ENCODE results near the gene ATG2B.

Gene ATG2B

DNA sequence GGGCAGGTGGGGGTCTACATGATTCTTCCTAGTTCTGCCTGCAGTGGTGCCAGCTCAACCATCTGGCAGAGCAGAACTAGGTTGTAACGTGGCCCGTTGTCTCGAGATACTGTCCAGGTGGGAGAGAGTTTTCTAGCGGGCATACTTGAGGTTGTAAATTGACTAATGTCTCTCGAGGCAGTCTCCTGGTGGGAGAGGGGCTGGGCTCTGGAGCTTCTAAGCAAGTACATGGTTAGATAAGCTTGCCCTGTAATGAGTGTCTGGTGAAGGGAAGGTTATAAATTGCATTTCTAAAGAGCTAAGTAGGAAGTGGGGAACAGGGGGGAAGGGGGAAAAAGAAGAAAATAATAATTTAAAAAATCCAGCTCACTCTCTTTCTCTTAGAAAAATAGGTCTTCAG, 89.0 kb downstream of the ATG2B start:
- no peak for DNase-seq (ENCODE audit: low read depth in 2 of 2, low spot score in 1 of 2)

DNA sequence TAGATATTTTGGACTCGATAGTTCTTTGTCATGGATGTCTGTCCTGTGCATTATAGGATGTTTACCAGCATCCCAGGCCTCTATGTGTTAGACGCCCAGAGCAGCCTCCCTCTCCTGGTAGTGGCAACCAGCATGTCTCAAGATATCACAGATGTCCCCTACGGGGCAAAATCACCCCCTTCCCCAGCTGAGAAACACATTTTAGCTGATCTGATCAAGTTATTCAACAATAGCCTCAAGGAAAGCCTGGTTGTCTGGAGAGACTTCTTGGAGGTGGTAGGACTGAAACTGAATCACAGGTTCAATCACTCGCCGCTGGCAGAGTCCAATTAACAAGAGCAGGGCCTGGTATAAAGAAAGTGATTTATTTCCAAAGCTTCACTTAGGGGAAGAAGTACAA, 89.5 kb downstream of the ATG2B start:
- DNase-seq (ENCODE audit: low read depth in 2 of 2, low spot score in 1 of 2), result no peak

DNA sequence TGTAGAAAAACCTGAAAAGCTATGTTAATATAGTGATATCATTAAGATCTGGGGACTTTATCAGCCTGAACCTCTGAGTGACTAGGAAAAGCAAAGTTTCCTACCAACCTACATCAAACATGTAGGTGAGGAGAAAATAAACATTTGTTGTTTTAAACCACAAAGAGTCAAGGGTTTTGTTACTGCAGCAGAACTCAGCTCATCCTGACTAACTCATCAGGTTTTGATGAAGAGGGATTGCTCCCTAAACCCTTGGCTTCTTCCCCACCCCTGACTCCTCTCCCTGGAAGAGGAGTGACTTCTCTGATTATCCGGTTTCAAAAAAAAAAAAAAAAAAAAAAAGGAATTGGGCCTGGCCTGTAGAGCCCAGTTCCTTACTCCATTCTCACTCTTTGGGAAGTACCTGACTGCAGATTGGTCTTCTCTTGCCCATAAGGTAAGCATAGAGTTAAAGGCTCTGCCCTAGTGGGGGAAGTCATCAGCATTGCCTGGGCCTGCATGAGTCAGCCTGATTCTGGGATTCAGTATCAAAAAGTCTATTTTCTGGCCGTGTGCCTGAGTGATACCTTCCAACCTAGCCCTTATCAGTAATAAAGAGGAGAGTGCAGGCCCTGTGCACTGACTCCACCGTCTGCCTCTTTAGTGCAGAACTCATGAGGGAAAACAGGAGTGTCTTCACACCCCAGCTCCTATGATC, 90.2 kb downstream of the ATG2B start:
- DNase-seq (ENCODE audit: low read depth in 2 of 2, low spot score in 1 of 2), result no peak

DNA sequence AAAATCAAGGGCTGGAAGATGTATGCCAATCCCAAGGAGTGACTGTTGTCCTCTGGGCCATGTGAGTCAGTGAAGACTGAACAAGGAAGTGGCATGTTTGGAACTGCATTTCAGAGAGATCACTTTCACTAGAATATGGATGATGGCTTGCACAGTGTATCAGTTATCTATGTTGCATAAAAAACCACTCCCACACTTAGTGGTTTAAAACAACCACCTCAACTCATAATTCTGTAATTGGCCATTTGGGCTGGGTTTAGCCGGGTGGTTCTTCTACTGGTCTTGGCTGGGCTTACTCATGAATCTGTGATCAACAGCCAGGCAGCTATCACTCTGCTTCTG, 91.7 kb downstream of the ATG2B start:
- no peak for DNase-seq (ENCODE audit: low read depth in 2 of 2, low spot score in 1 of 2)

DNA sequence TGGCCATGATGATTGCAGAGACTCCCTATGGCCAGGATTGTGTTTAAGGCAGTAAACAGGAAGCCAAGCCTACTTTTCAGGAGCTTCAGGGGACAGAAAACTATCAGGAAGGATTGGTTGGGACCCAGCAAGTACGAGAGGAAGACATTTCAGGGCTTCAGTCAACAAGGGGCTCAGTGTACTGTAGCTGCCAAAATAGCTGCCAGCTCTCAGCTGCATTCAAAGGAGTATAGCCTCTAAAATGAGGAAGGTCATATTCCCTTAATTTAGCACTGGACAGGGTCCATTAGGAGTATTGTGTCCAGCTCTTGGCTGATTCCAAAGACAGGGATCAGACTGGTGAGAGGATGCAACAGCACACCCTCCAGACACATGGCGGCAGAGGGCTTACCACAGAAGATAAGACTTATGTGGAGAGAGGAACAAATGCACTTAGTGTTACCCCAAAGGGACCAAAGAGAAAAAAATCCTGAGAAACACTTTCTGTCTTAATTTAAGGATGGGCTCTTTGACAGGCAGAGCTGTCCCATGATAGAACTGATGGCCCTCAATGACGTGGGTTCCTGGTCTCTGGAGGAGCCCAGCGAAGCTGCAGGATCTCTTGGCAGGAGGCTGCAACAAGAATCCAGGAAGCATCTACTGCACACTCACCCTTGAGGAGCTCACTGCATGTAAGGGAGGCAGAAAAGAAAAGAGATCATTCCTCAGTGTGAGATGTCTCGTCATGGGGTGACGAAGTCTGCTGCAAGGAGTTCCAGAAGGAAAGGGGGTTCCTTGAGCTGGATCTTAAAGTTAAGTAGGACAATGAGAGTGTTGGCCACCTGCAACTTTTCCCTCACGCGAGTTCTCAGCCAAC, 92.3 kb downstream of the ATG2B start:
- DNase-seq (ENCODE audit: low read depth in 2 of 2, low spot score in 1 of 2), result no peak

DNA sequence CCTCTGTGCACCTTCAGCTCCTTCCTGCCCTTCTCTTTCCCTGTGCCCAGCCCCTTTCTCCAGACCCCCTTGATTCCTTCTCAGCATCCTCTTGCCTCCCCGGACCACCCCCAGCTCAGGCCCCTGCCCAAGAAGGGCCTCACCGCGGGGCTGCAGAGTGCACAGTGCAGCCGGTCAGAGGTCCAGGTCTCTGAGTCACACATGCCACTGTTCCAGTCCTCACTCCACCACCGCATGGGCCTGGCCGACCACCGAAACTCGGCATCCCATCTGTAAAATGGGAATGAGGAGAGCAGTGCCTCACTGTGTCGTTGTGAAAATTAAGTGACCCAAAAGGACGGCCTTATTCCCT, 93.8 kb downstream of the ATG2B start:
- no peak for DNase-seq (ENCODE audit: low read depth in 2 of 2, low spot score in 1 of 2)

DNA sequence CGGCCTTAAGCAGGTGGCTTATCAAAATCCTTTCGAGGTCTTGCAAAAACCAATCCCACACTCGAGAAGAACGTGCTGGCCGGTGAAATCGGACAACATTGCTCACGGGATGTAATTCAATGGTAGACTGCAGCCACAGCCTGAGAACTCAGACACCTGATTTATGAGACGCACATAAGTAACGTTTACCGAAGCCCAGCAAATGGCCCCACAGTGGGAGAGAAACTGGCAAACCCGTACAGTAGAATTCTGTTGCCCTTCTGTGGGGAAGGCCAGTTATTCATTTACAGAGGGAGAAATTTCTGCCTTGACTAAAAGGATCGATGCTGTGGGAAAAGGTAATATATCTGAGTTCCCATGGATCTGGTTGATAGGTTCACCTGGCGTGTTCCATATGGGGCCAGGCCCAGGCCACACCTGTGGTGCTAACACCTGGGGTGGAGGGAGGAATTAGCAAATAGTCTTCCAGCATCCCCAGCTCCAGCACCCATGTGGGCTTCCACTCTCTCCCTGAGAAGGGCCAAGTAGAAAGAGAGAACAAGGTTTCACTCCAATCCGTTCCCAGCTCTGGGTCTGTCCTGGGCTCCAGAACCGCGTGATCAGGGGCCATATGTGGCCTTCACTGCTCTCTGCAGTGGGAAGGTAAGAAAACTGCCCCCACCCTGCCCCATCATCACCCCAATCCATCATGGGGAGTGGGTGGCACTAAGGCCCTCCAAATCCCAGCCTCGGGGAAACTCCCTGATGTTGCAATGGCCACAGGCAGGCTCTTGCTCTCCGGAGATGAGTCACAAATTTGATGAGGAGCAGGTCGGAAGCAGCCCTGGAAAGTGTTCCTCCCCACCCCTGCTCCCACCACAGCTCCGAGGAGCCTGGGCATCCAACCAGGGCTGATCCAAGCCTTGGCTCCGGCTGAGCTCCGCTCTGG, 94.4 kb downstream of the ATG2B start:
- no peak for DNase-seq (ENCODE audit: low read depth in 2 of 2, low spot score in 1 of 2)

DNA sequence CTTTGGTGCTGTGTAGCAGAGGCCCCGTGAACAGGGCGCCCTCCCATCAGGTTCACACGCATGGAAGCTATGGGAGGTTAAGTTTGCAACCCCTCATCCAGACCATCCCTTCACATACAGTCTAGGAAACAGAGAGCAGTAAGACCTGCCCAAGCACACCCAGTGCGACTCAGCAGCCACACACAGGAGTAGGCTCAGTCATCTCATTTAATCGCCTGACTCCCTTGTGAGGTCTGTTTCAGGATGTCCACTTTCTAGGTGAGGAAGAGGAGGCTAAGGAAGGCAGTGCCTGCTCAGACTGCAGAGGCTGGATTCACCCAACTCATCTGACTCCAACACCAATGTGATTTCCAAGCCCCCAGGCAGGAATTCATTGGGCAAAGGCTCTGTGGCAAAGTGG, 95.2 kb downstream of the ATG2B start:
- DNase-seq (ENCODE audit: low read depth in 2 of 2, low spot score in 1 of 2), result no peak

DNA sequence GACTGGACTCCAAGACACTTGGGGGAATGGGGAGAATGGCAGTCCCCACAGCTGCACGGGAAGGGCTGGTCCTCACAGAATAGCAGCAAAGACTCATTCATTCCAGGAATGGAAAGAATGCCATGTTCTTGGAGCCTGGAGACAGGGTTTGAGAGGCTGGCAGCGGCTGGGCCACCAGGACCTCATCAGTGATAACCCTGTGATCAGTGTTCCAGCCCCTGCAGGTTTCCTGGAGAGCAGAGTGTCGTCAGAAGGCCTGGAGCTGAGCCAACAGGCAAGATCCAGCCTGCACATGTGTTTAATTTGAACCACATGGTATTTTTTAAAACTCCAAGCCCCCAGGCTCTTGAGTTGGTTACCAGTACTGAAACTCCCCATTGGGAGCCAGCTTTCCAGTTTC, 95.8 kb downstream of the ATG2B start:
- no peak for DNase-seq (ENCODE audit: low read depth in 2 of 2, low spot score in 1 of 2)

DNA sequence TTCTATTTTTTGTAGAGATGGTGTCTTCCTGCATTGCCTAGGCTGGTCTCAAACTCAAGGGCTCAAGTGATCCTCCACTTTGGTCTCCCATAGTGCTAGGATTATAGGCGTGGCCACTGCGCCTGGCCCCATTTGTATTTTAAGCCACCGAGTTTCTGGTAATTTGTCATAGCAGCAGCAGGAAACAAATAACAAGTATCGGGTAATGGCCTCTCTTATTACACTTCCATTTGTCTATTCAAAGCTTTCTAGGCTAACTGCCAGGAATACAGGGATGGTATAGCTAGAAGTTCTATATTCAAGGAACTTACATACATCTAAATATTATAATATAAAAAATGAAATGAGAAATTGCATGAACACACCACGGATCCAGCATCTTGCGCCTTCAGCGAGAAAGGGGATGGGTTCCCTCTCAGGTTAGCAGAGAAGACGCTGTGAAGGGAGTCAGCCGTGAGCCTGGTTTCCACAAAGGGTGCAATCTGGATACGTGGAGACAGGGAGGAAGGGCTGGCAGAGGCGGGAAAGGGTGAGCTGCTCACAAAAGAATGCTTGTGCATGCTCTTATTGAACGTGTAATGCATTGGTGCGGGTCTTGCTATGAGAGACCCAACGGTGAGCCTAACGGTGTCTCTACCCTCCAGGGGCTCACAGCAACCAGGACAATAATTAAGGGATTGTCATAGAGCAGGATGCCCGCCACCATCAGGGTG, 97.6 kb downstream of the ATG2B start:
- DNase-seq (ENCODE audit: low read depth in 2 of 2, low spot score in 1 of 2), result no peak

DNA sequence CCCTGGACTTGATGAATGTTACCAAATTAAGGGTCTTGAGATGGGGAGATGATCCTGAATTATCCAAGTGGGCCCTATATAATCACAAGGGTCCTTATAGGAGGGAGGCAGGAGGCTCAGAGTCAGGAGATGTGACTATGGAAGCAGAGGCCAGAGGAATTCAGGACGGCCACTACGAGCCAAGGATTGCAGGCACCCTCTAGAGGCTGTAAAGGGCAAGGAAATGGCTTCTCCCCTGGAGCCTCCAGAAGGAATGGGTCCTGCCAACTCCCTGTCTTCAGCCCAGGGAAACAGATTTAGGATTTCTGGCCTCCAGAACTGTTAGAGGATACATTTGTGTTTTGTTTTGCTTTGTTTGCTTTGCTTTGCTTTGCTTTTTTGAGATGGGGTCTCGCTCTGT, 98.3 kb downstream of the ATG2B start:
- DNase-seq (ENCODE audit: low read depth in 2 of 2, low spot score in 1 of 2), result no peak

DNA sequence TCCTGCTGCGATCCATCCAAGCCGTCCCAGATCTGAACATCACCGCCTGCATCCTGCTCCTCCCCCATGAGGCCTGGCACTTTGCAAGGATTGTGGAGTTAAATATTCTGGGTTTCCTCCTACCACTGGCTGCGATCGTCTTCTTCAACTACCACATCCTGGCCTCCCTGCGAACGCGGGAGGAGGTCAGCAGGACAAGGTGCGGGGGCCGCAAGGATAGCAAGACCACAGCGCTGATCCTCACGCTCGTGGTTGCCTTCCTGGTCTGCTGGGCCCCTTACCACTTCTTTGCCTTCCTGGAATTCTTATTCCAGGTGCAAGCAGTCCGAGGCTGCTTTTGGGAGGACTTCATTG, 99.0 kb downstream of the ATG2B start:
- no peak for DNase-seq (ENCODE audit: low read depth in 2 of 2, low spot score in 1 of 2)

DNA sequence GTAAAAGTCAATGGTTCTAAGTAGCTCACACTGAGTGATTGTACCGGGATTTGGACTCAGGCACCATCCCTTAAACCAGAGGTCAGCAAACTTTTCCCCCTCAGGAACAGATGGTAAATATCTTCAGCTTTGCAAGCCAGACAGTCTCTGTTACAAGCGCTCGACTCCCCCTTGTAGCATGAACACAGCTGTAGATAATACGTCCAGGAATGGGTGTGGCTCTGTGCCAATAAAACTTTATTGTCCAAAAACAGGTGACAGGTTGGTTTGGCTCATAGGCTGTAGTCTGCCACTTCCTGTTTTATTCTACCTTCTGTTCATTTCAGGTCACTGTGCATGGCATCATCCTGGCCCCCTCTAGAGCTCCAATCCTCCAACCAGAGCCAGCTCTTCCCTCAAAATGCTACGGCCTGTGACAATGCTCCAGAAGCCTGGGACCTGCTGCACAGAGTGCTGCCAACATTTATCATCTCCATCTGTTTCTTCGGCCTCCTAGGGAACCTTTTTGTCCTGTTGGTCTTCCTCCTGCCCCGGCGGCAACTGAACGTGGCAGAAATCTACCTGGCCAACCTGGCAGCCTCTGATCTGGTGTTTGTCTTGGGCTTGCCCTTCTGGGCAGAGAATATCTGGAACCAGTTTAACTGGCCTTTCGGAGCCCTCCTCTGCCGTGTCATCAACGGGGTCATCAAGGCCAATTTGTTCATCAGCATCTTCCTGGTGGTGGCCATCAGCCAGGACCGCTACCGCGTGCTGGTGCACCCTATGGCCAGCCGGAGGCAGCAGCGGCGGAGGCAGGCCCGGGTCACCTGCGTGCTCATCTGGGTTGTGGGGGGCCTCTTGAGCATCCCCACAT, 99.6 kb downstream of the ATG2B start:
- DNase-seq (ENCODE audit: low read depth in 2 of 2, low spot score in 1 of 2), result no peak

DNA sequence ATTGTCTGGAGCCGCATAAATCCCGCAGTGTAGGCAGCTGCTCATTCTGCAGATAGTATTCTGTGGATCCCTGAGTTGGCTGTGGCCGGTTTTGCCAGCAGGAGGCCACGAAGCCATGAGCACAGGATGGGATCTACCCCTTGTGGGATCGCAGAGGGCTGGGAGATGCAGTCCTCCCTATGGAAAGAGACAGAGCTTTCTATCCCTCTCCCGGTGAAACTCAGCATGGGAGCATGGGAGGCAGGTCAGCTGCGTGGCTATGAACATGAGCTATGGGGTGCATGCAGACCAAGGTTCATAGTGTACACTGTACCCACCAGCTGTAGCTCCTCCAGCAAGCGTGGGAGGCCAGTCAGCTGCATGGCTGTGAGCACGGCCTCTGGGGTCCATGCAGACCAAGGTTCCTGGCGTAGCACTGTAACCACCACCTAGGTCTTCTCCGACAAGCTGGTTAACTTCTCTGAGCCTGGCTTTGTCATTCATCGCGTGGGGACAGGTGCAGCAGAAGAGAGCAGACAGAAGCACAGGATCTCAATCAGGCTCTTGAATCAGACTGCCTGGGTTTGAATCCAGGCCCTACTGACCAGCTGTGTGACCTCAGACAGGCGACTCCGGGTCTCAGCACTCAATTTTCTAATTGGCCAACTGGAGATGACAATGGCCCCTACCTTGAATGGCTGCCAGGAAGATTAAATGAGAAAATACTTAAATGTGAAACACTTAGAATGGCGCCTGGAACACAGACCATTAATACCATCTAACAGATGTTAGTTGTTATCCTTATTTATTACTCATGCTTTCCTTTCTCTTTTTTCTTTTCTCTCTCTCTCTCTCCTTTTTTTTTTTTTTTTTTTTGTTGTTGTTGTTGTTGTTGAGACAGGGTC, 101.1 kb downstream of the ATG2B start:
- DNase-seq (ENCODE audit: low read depth in 2 of 2, low spot score in 1 of 2), result no peak

DNA sequence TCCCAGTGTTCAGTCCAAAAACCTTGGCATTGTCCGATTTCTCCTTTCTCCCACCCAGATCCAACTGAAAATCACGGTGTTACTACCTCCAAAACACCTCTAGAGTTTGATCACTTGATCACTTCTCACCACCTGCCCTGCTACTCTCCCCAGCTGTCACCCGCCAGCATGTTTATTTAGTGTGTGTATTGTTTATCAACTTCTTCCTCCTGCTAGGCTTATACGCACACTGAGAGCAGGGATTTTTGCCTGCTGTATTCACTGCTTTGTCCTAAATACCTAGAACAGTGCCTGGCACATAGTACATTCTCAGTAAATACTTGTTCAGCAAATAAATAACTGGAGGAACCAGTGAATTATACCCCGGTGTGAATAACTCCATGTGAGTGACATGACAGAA, 102.1 kb downstream of the ATG2B start:
- DNase-seq (ENCODE audit: low read depth in 2 of 2, low spot score in 1 of 2), result no peak

DNA sequence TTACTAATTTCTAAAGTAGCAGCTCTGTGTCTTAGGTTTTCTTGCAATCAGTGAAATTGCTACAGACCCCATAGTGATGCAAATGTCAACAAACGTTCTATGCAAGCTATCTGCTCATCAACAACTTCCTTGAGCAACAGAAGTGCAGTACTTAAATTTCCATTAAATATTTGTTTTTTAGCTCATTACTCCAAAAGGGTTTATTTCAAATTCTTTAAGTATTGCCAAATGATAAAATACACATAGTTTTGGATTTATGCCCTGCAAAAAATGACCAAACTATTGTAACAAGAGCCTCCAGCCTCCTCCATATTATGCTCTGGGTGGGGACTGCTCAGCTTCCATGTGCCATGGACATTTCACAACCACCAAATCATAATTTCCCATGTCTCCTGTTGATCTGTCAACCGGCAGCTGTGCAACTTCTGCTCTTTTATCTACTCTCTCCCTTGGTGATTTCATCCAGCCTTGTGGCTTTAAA, 102.8 kb downstream of the ATG2B start:
- DNase-seq (ENCODE audit: low read depth in 2 of 2, low spot score in 1 of 2), result no peak

DNA sequence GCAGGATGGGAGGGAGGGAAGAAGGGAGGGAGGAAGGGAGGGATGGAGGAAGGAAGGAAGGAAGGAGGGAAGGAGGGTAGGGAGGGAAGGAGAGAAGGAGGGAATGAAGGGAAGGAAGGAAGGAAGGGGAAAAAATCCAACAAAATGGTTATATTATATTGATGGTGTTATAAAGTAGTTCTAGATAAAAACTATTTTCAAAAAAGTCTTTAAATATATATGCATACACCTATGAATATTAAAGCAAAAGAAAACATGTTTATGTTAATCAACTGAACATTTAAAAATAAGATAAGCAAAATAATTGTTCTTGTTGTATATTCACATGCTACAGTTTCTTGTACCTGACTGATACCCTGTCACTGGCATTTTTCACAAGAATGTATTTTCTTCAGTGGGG, 105.2 kb downstream of the ATG2B start:
- DNase-seq (ENCODE audit: low read depth in 2 of 2, low spot score in 1 of 2), result no peak

DNA sequence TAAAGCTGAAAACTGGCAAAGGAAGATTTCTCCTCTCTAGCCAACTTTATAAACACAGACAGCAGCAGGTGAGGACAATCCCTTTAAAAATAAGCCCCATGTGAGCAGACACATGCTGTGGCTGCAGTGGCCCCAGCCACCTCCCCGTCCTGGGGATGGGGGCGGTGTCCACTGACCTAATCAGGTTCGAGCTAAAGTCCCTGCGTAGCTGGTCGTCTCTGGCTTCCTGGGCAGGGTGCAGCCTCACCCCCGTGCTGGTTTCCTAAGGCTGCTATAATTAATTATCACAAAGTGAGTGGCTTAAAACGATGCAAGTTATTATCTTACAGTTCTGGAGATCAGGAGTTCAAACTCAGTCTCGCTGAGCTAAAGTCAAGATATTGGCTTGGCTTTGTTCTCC, 106.1 kb downstream of the ATG2B start:
- no peak for DNase-seq (ENCODE audit: low read depth in 2 of 2, low spot score in 1 of 2)

DNA sequence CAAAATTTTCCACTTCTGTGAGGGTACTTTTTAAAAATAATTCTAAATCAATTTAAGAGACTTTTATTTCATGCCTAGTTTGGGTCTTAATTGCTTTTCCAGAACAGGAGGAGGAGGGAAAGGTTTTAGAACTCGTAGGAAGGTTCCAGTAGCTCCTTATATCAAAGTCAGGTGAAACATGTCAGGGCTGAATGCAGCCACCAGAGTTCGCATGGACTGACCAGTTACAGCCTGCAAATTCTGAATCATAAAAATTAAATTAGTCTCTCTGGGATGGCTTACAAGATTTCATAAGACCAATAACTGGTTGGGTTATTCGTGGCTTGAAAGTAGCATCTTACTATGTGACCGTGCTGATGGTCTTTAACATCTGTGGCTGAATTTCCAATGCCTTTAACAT, 106.7 kb downstream of the ATG2B start:
- DNase-seq (ENCODE audit: low read depth in 2 of 2, low spot score in 1 of 2), result no peak
